ENCODE data around the gene FXYD2. TPM values are rescaled to one million over a fixed set of nuclear protein-coding genes. Genes with fewer than 3 reads are reported as not detected.
A peak's percentile ranks its signal among the peaks of the same experiment; 100 is the strongest.

Gene FXYD2
- total and polyA plus RNA-seq, 2 donors (not counting 3 experiments of a cell fraction or from before 2014, with no cell fraction given): 0.99 to 1.8 TPM

- ChIA-PET CTCF (interaction anchor here (1.0 to 12.2 kb wide), 13 partner anchors 11 to 396 kb away, joined by 3 to 520 read pairs (median 6); no protein-coding TSS in a partner anchor), POLR2A (no interaction called here)
- intact Hi-C loops (cut with micrococcal nuclease) (loop anchor here (1.0 kb wide), 3 partner anchors 85 to 231 kb away; no protein-coding TSS in a partner anchor), dilution Hi-C loops (cut with MboI; ENCODE audit: extremely low pct_ligation_motif_present, low sequenced_read_pairs) (no loop called here)
- Histone ChIP-seq H3K4me2 (ENCODE audit: insufficient read depth, low read length) (no peak overlapping the region), H3K9me3 (replicated peaks; ENCODE audit: control insufficient read depth, insufficient read depth, low read length) (no peaks in the 10 kb centered on the region), H3K9me1 (replicated peaks; ENCODE audit: control insufficient read depth, extremely low read depth, insufficient read depth, low read length) (no peaks in the 10 kb centered on the region), H3K4me3 (replicated peaks in 1 of 3; ENCODE audit: insufficient read depth in 1 of 3, low read depth in 1 of 3, low read length in 3 of 3) (no peak overlapping the region), H3K4me1 (ENCODE audit: control insufficient read depth, extremely low read depth, insufficient read depth, low read length) (peaks cover 39% of the 10 kb centered on the region), H4K20me1 (replicated peaks; ENCODE audit: control insufficient read depth, extremely low read depth, insufficient read depth, low read length) (no peaks in the 10 kb centered on the region), H3K27me3 (ENCODE audit: control insufficient read depth in 2 of 2, insufficient read depth in 2 of 2, low read length in 2 of 2) (no peaks in the 10 kb centered on the region), H2AFZ (ENCODE audit: low read depth, low read length) (no peak overlapping the region), H3K79me2 (ENCODE audit: control insufficient read depth, insufficient read depth, low read length) (no peaks in the 10 kb centered on the region), H3K9ac (replicated peaks; ENCODE audit: extremely low read depth, insufficient read depth, low read length) (no peak overlapping the region), H3K36me3 (ENCODE audit: control insufficient read depth in 2 of 2, extremely low read depth in 1 of 2, insufficient read depth in 2 of 2, low read length in 2 of 2) (no peaks in the 10 kb centered on the region), H3K27ac (ENCODE audit: insufficient read depth, low read depth, low read length) (no peak overlapping the region)
- BruUV-seq (replicated peaks): no TSS peak
- FAIRE-seq: no peak
- DNase-seq (ENCODE audit: low read depth, low spot score): no peak
- no peak for TF ChIP-seq MYC (IDR thresholded peaks at IDR 0.05; ENCODE audit: low read depth, low read length)
- peak; percentile 37 to 83 for TF ChIP-seq CTCF (IDR thresholded peaks at IDR 0.05; ENCODE audit: extremely low read depth in 1 of 2, insufficient read depth in 1 of 2, low read depth in 1 of 2, low read length in 2 of 2)
These were observed 2.2 kb downstream of the FXYD2 start for GRCh38 chr11:117822074-117823033.

- no peak for FAIRE-seq
- Histone ChIP-seq H3K9me3 (replicated peaks; ENCODE audit: control insufficient read depth, insufficient read depth, low read length) (no peaks in the 10 kb centered on the region), H3K9ac (replicated peaks; ENCODE audit: extremely low read depth, insufficient read depth, low read length) (no peak overlapping the region), H3K79me2 (ENCODE audit: control insufficient read depth, insufficient read depth, low read length) (no peaks in the 10 kb centered on the region), H4K20me1 (replicated peaks; ENCODE audit: control insufficient read depth, extremely low read depth, insufficient read depth, low read length) (no peaks in the 10 kb centered on the region), H3K27me3 (ENCODE audit: control insufficient read depth in 2 of 2, insufficient read depth in 2 of 2, low read length in 2 of 2) (no peaks in the 10 kb centered on the region), H3K4me3 (replicated peaks in 1 of 3; ENCODE audit: insufficient read depth in 1 of 3, low read depth in 1 of 3, low read length in 3 of 3) (no peak overlapping the region), H2AFZ (ENCODE audit: low read depth, low read length) (no peak overlapping the region), H3K36me3 (ENCODE audit: control insufficient read depth in 2 of 2, extremely low read depth in 1 of 2, insufficient read depth in 2 of 2, low read length in 2 of 2) (no peaks in the 10 kb centered on the region), H3K27ac (ENCODE audit: insufficient read depth, low read depth, low read length) (no peak overlapping the region), H3K9me1 (replicated peaks; ENCODE audit: control insufficient read depth, extremely low read depth, insufficient read depth, low read length) (no peaks in the 10 kb centered on the region), H3K4me2 (ENCODE audit: insufficient read depth, low read length) (no peak overlapping the region), H3K4me1 (ENCODE audit: control insufficient read depth, extremely low read depth, insufficient read depth, low read length) (peaks cover 39% of the 10 kb centered on the region)
- intact Hi-C loops (cut with micrococcal nuclease) (no loop called here), dilution Hi-C loops (cut with MboI; ENCODE audit: extremely low pct_ligation_motif_present, low sequenced_read_pairs) (no loop called here)
- ChIA-PET CTCF (interaction anchor here (1.1 to 12.2 kb wide), 4 partner anchors 12 to 232 kb away, joined by 4 to 520 read pairs (median 111); no protein-coding TSS in a partner anchor), POLR2A (no interaction called here)
- no peak for DNase-seq (ENCODE audit: low read depth, low spot score)
- no peak for TF ChIP-seq EZH2 (IDR thresholded peaks at IDR 0.05; ENCODE audit: borderline replicate concordance, low read depth, low read length, severe bottlenecking)
- no TSS peak for BruUV-seq (replicated peaks)
These were observed 3.1 kb downstream of the FXYD2 start for GRCh38 chr11:117821431-117821830.

Data from endothelial cell of umbilical vein (primary cell).